ENCODE measurements around the gene GNG3.

DNA sequence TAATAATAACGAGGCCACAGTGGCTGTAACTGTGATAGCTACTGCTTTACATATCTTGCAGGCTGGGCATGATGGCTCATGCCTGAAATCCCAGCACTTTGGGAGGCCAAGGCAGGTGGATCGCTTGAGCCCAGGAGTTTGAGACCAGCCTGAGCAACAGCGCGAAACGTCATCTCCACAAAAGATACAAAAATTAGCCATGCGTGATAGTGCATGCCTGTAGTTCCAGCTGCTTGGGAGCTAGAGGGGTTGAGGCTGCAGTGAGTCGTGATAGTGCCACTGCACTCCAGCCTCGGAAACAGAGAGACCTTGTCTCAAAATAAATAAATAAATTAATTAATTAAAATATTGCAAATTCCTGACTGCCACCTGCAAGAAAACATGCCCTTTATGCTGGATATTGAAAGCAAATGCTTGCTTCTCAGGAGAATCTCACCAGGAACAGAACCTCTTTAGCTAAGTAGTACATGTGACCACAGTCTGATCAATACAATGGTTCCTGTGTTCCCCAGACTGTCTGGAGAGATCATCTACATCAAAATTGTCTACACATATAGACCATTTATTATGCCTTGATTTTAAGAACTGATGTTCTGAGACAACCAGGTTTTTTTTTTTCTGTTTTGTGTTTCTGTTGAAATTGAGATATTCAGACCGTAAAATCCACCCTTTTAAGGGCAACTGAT lies 40.1 kb downstream of the GNG3 start:
- TF ChIP-seq POLR2AphosphoS5 (IDR thresholded peaks at IDR 0.05) (no peak), POLR2A (IDR thresholded peaks at IDR 0.05) (no peak)
- TF ChIP-seq, protein P1, sequence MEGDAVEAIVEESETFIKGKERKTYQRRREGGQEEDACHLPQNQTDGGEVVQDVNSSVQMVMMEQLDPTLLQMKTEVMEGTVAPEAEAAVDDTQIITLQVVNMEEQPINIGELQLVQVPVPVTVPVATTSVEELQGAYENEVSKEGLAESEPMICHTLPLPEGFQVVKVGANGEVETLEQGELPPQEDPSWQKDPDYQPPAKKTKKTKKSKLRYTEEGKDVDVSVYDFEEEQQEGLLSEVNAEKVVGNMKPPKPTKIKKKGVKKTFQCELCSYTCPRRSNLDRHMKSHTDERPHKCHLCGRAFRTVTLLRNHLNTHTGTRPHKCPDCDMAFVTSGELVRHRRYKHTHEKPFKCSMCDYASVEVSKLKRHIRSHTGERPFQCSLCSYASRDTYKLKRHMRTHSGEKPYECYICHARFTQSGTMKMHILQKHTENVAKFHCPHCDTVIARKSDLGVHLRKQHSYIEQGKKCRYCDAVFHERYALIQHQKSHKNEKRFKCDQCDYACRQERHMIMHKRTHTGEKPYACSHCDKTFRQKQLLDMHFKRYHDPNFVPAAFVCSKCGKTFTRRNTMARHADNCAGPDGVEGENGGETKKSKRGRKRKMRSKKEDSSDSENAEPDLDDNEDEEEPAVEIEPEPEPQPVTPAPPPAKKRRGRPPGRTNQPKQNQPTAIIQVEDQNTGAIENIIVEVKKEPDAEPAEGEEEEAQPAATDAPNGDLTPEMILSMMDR (IDR thresholded peaks at IDR 0.05) = no peak

Data from suprapubic skin (tissue), 4 donors.